Measurements from ENCODE around the gene KCNIP4.

The KCNIP4 gene

DNA sequence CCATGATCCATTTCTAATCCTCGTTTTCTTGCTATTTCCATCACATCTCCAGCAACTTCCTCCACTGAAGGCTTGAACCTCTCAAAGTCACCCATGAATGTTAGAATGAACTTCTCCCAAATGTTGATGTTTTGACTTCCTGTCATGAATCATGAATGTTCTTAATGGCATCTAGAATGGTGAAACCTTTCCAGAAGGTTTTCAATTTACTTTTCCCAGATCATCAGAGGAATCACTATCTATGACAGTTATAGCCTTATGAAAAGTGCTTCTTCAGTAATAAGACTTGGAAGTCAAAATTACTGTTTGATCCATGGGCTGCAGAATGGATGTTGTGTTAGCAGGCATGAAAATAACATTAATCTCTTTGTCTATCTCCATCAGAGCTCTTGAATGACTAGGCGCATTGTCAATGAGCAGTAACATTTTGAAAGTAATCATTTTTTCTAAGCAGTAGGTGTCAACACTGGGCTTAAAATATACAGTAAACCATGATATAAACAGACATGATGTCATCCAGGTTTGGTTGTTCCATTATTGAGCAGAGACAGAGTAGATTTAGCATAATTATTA is 268.2 kb downstream of the KCNIP4 start:
- no peak for DNase-seq

DNA sequence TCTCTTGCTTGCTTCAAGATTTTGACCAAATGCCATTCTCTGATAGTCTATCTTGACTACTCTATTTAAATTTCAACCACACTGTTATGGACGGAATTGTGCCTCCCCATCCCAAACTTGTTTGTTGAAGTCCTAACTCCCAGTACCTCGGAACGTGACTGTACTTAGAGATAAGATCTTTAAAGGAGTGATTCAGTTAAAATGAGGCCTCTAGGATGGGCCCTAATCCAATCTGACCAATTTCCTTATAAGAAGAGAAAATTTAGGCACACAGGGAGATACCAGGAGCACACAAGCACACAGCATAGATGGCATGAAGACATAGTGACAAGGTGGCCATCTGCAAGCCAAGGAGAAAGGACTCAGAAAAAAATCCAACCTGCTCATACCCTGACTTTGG is 269.9 kb downstream of the KCNIP4 start:
- no peak for DNase-seq

DNA sequence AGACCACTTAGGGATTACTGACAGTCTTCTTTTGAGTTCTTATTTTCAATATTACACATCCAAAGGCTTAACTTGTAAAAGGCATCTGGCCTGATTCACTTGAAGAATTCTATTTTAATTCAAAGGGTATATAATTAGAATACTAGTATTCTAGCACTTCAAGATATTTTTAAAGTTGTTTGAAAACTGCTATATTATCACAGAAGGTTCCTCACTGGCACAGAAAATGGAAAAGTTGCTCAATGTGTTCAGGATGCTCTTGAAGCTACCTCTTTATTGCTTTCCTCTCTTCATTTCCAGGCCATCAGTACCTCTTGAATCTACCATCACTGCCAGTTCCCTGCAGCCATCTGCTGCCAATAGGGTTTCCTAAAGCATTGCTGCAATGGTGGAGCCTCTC is 271.4 kb downstream of the KCNIP4 start:
- DNase-seq: no peak

DNA sequence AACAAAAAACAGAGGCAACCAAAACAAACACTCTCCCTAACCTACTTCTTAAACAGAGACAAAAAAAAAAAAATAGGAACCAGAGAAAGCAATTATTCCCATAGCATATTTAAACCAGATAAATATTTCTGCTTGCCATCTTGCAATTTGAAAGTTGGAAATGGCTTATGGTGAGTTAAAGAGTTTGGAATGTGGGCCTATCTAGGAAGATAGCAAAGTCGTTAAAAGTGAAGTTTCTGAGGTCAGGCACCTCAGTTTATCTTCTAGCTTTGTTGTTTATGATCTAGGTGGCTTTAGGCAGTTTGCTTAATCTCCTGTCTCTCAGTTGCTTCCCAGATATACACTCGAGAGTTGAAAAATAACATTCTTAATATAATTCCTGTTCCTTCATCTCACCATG is 284.2 kb downstream of the KCNIP4 start:
- no peak for DNase-seq

DNA sequence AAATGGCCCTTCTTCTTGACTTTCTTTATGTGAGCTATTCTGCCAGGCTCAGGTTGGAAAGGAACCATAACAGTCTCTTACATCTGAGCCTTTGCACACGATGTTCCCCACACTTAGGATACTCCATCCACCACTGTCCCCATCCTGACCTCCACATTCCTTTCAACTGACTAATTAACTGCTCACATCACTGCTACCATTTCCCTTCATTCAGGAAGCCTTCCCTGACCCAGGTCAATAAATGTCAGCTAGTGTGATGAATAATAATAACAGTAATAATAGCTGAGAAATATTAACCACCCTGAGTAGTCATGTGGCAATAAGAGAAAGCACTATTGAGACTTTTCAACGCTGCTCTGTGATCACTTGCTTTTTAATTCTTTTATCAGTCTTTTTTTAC is 291.7 kb downstream of the KCNIP4 start:
- DNase-seq: no peak

DNA sequence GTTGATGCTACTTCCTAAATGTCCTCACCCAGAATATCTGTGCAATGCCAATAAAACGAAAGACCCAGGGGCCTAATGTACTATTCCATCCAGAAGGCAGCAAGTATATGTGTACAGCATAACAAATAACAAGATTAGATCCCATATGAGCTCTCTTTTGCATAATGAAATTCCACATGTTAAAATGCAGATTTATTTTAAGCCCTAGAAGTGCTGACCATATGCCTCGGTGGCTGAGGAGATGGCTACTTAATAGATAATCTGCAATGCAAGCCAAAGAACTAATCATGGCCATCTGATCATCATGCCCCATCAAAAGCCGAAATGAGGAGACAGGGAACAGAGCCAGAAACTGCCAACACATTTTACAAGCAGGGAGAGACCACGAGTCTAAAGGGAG is 293.5 kb downstream of the KCNIP4 start:
- no peak for DNase-seq

DNA sequence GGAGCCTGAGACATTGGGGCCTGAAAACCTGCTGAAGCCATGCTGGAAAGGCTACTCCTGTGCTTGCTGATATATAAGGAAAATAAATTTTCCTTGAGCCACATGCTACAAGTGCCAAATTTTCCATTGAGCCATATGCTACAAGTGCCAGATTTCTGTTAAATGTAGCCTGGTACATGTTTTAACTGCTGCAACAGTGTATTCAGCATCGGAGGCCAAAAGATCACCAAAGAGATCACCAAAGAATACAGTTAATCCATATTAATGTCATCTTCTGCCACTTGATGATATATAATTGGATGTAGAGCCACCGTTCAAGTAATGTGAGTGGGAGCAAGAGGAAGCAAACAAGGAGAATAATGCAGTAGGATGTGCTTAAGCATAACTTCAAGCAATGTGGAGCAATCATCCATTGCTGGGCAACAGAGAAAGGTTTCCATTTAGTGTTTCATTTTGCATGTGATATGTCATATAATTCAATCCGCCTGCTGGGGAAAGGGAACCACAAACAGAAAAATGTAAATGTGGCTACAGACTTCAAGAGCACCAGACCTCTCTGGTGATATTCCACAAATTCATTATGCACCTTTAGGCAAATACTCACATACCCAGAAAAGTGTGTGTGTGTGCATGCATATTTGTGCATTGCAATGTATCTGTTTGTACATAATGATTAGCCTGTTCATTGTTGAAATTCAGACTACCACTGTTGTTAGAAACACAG is 295.9 kb downstream of the KCNIP4 start:
- no peak for DNase-seq

DNA sequence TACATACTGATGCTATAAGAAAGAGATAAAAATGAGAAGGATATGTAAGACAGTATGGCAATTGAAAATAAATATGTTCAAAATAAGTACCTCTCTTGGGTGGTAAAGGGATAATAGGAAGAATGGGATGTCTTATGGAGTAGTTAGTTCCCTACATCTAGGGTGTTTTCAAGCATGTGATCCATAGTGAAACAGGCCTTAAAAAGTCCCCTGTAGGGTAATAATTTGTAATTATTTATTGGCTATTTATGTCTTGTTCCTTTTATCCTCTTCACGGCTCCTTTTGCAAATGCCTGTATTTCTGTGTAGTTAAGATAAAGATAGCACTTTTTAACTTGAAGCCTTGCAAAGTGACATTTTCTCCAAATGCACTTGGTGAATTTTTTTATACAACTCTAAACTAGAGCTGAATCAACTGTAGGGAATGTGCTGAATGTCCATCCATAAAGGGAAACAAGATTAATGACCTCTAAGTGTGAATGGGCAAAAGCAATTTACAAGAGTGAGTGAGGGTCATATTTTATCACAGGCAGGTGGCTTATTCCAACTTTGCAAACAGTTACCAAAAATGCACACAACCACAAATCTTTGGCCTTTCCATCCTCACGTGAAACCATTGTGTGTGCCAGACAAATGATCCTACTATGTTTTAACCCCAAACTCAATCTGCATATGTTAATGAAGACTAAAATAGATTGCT is 299.0 kb downstream of the KCNIP4 start:
- no peak for DNase-seq

DNA sequence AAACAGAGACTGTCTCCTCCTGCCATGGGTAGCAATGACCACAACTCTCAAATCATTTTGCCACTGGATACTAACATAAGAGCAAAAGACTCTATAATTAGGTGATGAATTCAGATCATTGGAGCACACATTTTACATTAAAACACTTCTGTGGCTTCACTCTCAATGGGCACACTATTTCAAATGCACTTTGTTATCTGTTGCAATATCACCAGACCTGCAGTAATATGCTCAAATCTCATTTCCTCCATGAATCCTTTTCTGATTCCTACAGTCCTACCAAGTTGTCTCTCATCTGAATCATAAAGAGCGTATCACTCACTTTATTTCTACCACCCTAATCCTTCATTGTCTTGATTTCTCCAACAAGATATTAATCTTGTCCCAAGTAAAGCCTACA is 302.8 kb downstream of the KCNIP4 start:
- no peak for DNase-seq

DNA sequence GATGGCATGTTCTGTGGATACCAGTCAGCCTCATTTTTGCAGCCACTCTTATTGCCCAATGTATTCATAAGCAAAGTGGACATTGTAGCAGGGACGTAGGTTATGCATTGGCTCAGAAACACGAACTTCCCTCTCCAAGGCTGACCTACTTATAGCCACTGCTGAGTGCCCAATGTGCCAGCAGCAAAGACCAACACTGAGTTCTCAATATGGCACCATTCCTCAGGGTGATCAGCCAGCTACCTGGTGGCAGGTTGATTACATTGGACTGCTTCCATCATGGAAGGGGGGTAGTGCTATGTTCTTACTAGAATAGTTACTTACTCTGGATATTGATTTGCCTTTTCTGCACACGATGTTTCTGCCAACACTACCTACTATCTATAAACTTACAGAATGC is 306.9 kb downstream of the KCNIP4 start:
- DNase-seq: no peak

DNA sequence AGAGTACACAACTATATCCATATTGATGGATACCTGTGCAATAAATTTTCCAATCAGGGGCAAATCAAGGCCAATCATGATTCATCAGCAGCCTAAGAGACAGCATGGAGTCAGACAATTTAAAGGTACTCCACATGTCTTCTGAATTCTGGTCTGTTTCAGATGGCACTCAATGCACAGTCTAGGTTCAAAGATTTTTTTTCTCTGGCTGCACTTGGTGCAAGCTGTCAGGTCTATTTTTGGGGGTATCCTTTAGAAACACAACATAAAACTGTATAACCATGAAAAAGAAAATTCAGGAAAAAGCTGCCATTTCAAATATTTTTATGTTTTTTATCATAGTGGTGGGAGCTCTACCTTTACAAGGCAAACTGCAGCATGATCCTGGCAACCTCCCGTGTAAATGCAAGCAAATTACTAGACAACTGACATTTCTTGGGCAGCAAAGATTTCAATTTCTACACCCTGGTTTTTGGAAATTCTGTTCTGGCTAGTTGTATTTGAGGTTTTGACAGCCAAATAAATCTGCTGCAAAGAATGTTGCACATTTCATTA is 310.3 kb downstream of the KCNIP4 start:
- no peak for DNase-seq

DNA sequence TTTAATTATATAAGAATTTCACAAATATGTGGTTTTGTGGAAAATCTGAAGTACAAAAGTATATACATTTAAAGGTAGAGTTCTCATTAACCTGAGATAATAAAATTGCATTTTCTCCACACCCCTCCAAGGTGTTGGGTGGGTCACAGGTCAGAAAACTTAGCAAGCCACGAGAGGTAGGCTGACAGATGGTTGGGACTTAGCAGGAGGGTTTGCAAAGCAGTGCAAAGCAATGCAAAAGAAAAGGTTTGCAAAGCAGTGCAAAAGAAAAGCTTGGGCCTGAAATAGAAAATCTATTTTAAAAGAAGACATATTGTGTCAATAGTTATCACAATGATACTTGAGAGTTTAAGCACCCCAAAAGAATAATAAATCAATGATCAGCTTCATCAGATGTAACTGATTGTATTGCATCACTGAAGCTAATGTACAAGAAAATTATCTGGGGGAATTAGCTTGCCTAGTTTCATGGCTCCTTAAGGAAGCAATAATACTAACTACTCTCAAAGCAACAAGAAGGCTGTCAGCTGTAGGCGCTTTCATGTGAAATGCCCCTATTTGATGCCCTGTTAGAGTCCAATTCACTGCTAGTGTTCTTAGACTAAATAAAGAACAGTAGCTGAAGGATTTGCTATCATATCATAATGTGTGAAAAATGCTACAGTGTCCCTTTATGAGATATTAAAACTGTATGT is 319.5 kb downstream of the KCNIP4 start:
- DNase-seq: no peak

DNA sequence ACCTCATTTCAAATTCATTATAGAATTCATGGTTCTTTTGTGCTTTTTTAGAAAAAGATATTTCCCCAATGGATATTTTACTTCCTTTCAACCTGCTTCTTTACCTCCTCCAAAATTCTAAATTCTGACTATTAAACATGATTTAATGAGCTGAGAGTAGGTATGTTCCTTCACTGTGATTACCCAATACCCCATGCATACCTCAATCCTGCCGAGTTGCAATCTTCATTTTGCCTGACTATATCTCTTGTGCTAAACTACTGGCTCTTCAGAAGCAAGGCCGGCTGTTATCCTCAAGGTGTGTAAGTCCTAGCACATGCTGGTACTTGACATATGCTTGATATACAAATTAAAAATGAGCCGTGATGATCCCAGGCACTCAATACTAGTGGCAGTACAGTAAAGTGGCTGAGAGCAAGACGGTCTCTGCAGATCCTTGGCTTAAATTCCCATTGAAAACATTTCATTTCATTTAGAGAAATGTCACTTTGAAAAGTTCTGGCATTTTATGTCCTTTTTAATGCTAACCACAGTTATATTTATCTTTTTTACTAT is 320.4 kb downstream of the KCNIP4 start:
- DNase-seq: no peak

DNA sequence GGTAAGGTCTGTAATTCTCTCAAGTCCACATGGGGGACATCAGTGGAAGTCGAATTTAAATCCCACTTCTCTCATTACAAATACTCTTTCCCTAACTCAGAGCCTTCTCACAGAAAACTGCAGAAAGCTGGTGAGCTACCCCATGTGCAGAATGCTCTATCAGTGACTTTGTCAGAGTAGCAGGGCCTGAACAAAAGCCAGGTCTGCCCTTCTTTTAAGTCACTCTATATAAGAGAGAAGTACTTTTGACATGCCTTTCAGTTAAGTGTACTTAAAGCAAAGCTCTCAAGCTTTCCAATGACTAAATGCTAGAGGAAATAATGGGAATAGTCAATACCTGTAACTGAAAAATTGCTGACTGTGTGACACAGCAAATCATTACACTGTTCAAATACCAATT is 323.1 kb downstream of the KCNIP4 start:
- no peak for DNase-seq

DNA sequence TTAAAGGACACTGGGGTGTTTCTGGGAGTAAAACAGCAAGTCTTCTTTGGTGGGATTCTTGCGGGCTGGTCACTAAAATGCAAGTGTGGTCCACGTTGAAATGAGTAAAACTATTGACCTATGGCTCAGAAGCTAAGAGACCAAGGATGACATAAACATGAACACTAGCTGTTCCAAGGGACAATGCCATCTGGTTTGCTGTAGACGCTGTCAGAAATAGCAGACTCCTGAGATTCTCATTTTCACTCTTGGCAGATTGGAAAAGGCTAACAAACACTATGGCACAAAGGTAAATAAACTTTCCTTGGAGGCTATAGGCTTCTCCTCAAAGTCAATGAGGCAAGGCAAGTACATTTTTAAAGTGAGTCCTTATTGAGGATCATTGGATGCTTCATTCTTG is 343.6 kb downstream of the KCNIP4 start:
- DNase-seq: no peak

DNA sequence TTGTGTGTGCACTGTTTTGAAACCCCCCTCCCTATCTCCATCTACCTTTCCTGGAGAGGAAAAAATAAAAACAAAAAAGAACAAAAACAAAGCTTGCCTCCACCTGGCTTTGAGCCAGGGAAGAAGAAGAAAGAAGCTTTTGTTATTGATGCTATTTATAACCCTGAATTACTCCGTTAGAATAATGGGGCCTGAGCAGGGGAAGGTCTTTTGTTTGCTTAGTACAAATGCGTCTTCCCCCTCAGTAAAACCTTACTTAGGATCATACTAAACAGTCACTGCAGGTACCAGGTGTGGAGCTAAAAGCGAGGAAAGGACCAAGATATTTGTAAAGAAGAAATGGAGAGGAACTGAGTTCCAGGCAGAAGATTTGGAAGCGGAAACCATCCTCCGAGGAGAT is 352.1 kb downstream of the KCNIP4 start:
- DNase-seq: no peak

DNA sequence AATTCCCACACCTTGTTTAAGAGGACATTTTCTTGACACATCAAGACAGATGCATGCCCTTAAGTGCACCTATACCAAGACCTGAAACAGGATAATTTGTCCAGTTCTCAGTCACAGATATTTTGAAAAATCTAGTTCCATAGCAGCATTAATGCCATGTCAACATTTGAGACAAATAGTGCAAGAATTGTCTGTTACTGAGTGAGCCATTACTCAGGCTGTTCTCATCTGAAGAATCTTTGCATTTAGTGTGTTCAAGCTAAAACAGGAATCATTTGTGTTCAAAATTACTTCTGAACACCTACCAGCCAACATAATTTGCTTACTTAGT is 354.9 kb downstream of the KCNIP4 start:
- no peak for DNase-seq

DNA sequence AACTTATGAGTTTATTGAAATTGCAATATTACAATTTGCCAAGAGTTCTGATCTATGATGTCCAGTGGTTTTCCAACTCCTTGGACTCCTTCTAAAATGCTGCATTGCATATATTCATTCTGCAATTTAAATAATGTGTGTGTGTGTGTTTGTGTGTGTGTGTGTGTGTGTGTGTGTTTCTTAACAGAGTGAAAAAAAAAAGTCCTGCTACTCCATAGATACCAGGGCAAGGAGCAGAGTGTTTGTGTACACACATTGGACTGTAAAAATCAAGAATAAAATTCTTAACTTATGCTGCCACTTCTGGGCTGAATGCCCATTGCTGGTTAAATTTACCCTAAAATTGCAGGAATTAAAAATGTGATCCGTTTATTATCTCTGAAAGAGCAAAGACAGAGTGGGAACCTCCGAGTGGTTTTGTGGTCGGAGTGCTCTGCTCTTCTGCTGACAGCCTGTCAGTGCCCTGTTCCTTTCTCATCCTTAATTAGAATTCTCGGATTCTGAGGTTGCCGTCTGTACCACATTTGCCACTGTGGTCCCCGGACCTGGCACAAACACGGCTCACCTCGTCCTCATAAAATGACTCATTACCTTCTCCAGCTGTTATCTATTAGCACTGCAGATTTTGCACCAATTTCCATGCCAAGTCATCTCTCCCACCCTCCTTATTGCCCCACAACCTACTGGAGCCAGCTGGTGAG is 355.5 kb downstream of the KCNIP4 start:
- DNase-seq: no peak

DNA sequence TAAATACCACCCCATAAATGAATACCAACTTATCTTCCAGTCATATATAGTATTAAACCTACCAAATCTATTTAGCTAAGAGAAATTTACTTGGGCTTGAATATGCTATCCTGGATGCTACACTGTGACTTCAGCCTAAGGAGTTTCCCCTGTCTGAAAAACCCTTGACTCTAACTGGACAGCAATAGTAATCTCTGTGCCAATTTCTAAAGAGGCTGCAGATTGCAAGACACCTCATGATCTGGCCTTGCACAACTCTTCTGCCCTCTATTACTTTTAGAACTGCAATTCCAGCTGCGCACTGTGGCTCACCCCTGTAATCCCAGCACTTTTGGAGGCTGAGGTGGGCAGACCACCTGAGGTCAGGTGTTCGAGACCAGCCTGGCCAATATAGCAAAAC is 371.5 kb downstream of the KCNIP4 start:
- no peak for DNase-seq

DNA sequence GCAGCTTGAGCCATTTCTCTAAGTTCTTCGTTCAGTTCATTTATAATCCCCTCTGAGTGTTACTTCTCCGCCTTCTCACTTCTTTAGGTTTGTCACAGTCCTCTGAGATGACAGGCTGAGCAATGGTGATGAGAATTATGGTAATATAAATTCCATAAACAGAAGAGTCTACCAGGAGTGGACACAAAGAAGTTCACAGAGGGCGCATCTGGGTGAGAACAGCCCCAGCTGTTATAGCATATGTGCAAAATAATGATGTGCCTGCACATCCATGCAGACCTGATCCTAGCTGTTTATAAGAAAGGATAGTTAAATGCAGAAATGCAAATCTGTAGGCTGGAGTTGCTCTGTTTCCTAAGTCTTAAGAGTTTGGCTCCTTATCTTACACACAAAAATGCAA is 377.5 kb downstream of the KCNIP4 start:
- DNase-seq: no peak

DNA sequence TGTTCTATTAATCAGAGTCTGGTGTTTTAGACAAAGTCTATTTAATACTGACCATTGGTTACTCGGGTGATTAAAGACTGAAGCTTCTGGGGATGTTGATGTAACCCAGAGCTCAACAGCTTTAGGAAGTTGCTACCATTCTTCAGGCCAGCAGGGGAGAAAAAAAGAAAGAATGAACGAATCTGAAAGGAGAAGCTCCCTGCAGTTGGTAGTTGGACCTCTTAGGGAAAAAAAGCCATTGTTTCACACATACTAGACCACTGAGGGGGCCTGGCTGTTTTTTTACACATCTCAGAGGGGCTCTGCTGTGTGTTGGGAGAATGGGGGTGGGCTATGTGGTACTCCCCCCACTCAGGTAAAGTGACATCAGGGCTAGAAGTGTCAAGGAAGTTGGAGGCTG is 378.9 kb downstream of the KCNIP4 start:
- no peak for DNase-seq

DNA sequence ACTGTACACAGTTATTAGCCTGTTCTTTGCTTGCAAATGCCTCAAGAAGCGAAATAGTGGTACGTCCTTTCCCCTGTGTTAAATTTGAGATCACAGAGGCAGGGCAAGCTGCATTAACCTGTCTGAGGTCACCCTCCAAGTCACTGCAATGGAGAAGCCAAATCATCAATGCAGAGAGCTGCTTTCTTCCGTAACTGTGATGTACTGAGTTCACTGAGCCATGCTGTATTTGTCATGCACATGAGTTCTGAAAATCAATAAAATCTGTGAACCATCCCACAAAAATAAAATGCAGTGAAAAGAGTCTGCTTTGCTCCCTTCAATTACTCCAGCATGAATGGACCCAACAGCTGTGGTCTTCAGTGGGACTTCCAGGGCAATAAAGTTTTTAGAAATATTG is 393.5 kb downstream of the KCNIP4 start:
- DNase-seq: no peak

DNA sequence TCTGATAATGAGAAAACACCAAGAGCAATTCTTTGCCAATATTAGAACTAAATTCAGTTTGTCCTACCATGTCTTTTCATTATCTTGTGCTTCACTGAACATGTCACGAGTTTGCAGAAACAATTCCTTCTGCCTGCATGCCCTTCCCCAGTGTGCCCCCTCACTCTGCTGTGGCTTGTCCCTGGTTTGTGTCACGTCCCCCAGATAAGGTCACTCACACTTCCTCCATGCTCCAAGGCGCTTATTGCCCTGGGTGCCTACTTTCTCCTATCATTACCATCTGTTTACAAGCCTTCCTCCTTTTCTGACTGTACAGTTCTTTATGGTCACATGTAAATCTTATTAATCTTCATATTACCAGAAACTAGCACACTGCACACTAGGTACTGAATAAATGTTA is 394.1 kb downstream of the KCNIP4 start:
- DNase-seq: no peak
